HG02642 (cell line): ENCODE data around the gene SNTN.
A peak's percentile ranks its signal among the peaks of the same experiment; 100 is the strongest.

Experiments
- ATAC-seq: cut with Tn5 transposase; IDR thresholded peaks from one replicate; pipeline ENCODE4 v1.9.1; 2021; ENCODE audit warnings: mild to moderate bottlenecking; ENCODE audit not compliant: unreplicated experiment, poor library complexity

SNTN gene

GRCh38 chr3:63670544-63670943 lies 18.1 kb downstream of the SNTN start:
- no peak for ATAC-seq

- ATAC-seq, result no peak
Measured at GRCh38 chr3:63673111-63673510, 20.6 kb downstream of the SNTN start.

- no peak for ATAC-seq
Measured at GRCh38 chr3:63674586-63674985, 22.1 kb downstream of the SNTN start.

DNA sequence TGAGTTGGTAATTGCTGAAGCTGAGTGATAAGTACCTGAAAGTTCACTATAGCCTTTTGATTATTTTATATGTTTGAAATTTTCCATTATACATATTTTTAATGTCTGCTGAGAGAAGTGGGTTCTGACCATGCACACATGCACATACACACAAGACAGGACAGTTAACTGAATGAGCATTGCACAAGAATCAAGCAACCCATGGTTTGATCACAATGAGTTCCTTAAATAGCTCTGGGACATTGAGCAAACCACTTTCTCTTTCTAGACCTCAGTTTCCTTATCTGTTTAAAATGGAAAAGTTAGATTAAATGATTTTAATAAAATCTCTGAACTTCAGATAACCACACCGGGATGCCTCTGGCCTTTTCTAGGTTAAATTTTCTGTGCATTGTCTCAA lies 26.7 kb downstream of the SNTN start:
- ATAC-seq, result no peak

GRCh38 chr3:63684081-63684480 lies 31.6 kb downstream of the SNTN start:
- ATAC-seq, result no peak

DNA sequence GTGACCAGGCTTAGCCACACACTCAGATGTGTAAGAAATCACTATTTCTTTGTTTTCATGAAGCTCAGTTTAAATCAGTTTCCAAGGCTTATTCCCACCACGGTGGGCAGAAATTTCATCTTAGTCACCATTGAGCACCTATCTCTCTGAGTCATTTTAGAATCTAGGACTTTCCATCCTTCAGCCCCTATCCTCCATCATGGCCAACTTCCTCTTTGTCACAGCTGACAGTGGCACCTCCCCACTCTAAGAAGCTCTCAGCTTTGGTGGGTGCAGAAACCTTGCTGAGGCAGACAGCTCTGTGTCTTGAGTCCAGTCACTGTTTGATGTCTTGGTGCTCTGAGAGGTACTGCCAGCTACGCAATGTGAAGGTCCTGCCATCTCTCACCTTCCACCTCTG lies 32.9 kb downstream of the SNTN start:
- ATAC-seq, result peak; percentile 52

GRCh38 chr3:63687278-63688225 lies 35.1 kb downstream of the SNTN start:
- ATAC-seq, result no peak

- ATAC-seq, result no peak
Measured at GRCh38 chr3:63689285-63689684, 36.8 kb downstream of the SNTN start.

- ATAC-seq, result no peak
Measured at GRCh38 chr3:63693351-63693750, 40.9 kb downstream of the SNTN start.

GRCh38 chr3:63705092-63705645 lies 52.7 kb downstream of the SNTN start:
- no peak for ATAC-seq

- no peak for ATAC-seq
Measured at GRCh38 chr3:63706321-63707085, 54.0 kb downstream of the SNTN start.

GRCh38 chr3:63707731-63708130 lies 55.3 kb downstream of the SNTN start:
- no peak for ATAC-seq

GRCh38 chr3:63709576-63709975 lies 57.1 kb downstream of the SNTN start:
- no peak for ATAC-seq
